VCaP (cell line): ENCODE data around the gene TEX264.
A peak's percentile ranks its signal among the peaks of the same experiment; 100 is the strongest.

Source experiments
- H3K27ac ChIP-seq: fragments of 450-650 bp; 2 replicates; pipeline ENCODE4 v1.5.1; 2017
- CTCF ChIP-seq: fragments of 450-650 bp; conservative IDR thresholded peaks from 2 replicates; pipeline ENCODE4 v1.5.1; 2017; ENCODE audit warnings: mild to moderate bottlenecking, moderate library complexity

TEX264 gene

GRCh38 chr3:51681453-51681852 is 10.4 kb downstream of the TEX264 start:
- H3K27ac ChIP-seq, result peak overlapping the region; percentile 40
- TF ChIP-seq CTCF, result no peak

GRCh38 chr3:51682079-51682478 is 11.0 kb downstream of the TEX264 start:
- TF ChIP-seq CTCF, result peak; percentile 93
- peak overlapping the region; percentile 40 for H3K27ac ChIP-seq

GRCh38 chr3:51682526-51682925 is 11.5 kb downstream of the TEX264 start:
- no peak overlapping the region for H3K27ac ChIP-seq
- TF ChIP-seq CTCF, result 0 out of 2 replicates have a peak, but pooled peaks have one; percentile 13

GRCh38 chr3:51683566-51683965 is 12.5 kb downstream of the TEX264 start:
- TF ChIP-seq CTCF, result no peak
- H3K27ac ChIP-seq, result peak overlapping the region; percentile 49

GRCh38 chr3:51684971-51685751 is 14.1 kb downstream of the TEX264 start:
- H3K27ac ChIP-seq, result peak overlapping the region; percentile 49
- TF ChIP-seq CTCF, result peak; percentile 15; the same call in 1 of the 2 replicates

- no peak overlapping the region for H3K27ac ChIP-seq
- no peak for TF ChIP-seq CTCF
Measured at GRCh38 chr3:51686056-51686455, 15.0 kb downstream of the TEX264 start.

GRCh38 chr3:51686512-51687215 is 15.6 kb downstream of the TEX264 start:
- TF ChIP-seq CTCF, result no peak
- no peak overlapping the region for H3K27ac ChIP-seq
